DMS153 treated with DMSO at 0.1 percent for 48 hours (cell line): ENCODE results near the gene TEAD1.
A peak's percentile ranks its signal among the peaks of the same experiment; 100 is the strongest.

Experiments used
- DNase-seq: peaks from one replicate; lab custom pipeline; 2025; ENCODE audit not compliant: unreplicated experiment; lab: John Stamatoyannopoulos, UW

TEAD1 gene

DNA sequence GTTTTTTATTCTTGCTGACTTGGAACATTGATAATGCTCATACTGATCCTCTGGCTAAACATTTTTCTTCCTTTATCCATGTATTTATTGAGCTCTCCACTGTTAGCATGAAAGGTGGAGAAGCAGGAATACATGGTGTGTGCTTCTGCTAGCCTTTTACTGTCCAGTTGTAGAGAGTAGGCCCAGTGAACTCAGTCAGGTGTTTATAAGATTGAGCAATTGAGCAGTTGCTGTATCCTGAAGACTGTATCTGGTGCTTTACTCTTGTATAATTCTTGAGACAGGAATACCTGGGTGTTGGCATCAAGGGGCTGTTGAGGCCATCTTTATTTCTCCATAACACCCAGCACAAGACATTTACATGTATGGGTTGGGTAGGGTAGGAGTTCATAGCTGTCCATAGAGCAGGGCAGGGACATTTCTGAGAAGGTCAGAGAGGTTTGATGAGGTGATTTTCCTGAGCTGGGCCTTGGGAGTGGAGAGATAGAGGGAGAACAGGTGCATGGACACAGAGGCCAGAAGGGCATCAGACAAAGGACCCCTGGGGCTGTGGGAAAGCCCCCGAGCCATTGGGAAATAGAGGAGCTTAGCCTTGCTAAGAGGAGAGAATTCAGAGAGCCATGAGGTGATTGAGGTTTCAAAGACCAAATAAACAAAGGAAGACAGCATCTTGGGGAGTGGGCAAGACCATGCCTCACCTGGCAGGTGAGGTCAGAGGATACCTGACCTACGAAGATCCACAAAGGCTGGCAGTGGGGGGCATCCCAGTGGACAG lies 155.5 kb downstream of the TEAD1 start:
- DNase-seq = no peak

DNA sequence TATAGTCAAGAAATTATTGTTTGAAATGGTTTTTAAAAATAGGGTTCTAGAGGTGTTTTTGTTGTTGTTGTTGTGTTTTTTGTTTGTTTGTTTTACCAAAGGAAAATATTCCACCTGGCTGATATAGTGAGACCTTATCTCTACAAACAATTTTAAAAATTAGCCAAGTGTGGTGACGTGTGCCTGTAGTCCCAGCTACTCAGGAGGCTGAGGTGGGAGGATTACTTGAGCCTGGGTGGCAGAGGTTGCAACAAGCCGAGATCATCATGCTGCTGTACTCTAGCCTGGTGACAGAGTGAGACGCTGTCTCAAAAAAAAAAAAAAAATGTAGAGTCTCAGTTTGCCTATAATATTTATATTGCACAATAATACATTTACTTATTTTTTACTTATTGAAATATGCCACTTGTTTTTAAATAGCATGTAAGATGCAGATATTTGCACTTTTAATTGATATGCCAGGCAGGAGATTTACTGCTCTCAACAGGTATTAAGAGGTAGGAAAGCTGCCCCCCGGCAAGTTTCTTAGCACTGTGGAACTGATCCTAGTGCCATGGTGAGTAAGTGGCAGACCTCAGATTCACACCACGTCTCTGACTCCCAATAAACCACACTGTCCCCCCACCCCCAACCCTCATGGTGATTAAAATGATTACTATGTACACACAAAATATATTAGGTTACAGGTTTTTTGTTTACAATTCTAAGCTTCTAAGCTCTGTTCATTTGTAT lies 157.4 kb downstream of the TEAD1 start:
- DNase-seq = no peak

DNA sequence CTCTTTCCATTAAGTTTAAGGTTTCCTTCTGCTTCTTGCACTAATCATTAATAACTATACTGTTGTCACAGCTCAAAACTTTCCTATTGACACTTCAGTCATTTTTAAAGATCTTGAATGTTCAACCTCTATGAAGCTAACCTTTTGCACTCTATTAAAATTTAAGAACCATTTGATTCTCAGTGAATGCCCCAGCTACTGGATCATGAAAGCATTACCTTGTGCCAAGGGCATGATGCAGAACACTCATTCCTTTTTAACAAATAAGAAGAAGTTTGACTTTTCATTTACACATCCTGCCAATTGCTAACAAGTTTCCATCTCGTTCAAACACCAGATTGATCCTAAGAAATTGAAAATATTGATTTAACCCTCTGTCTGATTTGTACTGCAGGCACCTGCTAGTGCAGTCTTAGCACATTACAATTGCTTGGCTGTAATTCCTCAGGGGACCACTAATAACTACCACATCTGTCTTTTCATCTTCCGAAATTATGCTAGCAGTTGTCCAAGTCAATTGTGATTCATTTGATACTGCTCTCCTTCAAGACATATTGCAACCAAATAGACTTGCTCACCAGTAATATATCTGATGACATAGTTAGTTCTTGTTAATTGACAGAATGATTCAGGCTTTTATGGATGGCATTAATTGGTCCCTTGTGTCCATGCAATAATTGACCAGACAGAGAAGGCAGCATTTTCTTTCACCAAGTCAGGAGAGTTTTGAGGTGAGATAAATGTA lies 158.4 kb downstream of the TEAD1 start:
- DNase-seq = no peak

DNA sequence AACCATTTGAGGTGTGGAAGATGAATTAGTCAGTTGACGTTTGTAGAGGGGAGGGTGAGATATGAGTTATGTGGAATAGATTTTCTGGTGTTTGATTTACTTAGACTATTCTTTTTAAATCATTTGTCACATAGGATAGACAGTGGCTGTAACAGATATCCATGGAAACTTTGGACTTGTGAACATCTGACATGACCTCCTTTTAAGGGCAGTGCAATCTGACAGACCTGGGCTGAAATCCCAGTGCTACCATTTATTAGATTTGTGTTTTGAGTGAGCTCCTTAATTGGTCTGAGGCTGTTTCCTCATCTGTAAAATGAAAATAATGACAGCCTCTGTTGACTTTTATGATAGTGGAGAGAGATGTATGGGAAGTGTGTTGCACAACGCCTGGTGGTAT lies 159.9 kb downstream of the TEAD1 start:
- DNase-seq = no peak

DNA sequence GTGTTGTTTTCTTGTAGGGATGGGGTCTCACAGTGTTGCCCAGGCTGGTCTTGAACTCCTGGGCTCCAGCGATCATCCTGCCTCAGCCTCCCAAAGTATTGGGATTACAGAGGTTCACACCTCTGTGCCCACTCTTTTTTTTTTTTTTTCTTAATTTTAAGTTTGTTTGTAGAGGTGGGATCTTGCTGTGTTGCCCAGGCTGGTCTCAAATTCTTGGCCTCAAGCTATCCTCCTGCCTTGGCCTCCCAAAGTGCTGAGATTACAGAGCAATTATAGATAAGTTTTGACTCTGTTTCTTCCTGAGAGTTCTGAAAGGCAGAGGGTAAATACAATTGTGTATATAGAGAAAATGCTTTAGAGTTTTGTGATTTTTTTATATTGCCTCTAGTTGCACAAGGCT lies 160.4 kb downstream of the TEAD1 start:
- no peak for DNase-seq

DNA sequence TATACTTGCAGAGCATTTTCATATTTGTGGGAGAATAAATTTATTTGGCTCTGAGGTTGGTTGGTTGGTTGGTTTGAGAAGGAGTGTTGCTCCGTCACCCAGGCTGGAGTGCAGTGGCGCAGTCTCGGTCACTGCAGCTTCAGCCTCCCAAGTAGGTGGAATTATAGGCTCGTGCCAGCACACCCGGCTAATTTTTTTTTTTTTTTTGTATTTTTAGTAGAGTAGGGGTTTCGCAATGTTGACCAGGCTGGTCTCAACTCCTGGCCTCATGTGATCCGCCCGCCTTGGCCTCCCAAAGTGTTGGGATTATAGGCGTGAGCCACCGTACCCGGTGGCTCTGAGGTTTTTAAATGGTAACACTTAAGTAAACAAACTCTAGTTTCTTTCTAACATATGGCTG lies 161.1 kb downstream of the TEAD1 start:
- no peak for DNase-seq

DNA sequence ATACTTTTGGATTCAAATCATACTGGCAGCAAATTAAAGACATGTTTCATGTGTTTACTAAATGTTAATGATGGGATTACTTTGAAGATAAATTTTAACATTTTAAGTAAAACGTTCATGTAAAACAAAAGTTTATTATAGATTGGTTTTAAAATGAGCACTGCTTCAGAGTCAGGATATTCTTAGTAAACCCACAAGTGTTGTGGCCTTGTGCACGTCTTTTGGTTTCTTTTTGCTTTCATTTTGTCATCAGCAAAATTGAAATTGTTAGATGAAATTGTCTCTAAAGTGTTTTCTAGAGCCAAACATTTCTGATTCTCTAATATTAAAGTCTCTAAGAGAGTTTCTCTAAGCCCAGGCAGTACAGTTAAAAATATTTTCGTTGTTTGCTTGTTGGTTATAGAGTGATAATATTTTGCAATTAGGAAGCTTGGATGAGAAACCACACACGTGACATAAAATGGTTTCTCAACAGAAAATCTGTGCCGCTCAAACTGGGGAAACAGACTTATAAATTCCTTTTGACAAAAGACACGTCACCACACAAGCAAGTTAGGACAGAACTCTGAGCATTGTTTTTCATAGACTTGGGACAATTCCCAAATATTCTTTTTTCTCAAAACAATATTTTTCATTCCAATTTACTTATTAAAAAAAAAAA lies 164.4 kb downstream of the TEAD1 start:
- no peak for DNase-seq

DNA sequence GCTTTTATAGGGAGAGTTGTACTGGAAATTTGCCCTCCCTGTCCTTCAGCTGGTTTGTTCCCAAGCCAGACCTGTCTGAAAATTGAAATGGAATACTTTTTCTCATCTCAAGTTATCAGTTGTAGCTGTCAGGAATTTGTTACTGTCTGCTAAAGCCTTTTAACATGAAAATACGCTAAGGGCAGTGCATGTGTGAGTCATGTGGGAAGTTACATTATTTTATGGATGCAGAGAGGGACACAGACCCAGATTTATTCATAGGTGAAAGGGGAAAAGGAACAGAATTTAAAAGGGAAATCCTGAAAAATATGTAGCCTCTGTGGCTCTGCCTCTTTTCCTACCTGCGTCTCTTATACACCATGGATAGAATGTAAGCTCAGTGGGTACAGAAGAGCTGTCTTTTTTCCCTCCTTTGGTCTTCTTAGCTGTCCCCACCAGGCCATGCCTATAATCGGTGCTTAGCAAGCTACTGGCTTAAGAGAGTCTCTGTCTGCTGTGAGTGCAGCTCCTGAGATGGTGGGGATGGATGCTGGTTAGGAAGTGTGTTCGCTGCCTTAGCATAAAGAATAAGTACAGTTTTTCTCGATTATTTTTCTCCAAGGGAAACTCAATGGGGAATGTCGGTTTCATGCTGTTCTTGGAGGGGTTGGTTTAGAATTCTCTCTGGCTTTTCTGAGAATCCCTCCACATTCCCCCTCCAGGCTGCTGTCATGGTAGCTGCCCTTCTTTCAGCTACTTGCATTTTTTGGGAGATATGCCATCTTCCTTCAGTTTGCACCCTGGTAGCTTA lies 166.8 kb downstream of the TEAD1 start:
- DNase-seq = no peak

DNA sequence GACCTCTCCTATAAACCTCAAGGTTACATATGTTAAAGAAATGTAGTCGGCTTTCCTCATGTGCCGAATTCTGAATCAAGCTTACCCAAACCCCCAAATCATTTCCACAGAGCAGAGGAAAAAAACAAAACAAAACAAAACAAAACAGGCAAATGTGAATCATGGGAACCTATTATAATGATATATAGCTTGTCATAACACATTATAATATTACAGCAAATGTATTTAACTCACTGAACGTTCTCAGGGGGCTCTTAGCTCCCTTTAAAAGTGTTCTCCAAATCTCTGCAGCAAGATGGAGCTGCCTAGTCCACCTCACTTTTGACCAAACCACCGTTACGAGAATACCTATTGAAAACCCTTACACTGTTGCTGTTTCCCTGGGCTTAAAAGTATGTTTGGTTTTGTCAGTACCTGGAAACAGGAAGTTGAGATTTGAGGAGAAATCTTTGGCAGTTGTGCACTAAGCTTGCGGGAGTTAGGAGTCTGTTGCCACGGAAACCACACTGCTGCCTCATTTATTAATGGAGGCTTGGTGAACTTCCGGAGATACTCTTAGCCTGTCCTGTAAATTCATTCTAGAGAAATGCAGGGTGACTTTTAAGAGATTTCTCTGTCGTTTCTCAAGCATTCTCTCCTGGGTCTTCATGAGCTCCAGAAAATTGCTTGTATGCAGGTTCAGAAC lies 167.9 kb downstream of the TEAD1 start:
- peak; percentile 71 for DNase-seq

DNA sequence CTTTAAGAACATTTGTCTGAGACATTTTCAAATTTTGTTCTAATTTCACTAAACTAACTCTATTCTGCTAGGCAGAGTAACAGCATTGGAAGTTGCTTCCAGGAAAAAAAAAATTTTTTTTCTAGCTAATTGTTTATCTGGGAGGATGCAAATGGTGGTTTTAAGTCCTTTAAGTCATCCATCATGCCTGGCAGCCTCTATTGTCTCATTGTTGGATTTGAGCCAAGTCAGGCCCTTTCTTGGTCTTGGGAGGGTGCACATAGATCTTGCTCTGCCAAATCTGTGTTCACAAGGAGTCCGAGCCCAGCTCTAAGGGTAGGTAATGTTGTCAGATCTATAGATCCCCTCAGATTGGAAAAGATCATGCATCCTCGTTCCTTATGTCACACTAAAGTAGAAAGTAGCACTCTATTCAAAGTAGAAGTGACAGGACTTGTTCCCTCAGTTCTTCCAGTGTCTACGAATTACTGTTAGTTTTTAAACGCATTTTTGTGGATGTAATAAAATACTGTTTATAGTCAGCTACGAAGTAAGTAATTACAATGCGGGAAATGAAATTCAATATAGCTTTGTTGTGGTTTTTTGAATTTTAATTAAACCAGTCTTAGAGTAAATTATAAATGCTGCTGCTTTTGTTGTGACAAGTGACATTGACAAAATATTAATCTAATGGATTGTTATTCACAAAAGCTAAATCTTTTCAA lies 168.9 kb downstream of the TEAD1 start:
- DNase-seq = peak; percentile 83

DNA sequence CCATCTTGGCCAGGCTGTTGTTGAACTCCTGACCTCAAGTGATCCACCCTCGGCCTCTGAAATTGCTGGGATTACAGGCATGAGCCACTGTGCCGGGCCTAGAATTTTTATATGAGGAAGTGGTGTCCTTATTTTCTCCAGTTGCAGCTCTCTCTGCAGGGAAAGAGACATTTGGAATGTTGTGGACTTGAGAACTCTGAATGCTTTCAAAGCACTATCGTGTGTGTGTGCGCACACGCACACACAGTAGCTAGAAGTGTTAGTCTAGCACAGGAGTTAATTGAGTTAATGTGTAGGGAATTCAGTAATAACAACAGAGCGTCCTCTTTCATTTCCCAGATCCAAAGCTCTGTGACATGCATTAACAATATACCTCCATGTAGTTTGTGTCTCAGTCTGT lies 170.9 kb downstream of the TEAD1 start:
- DNase-seq = peak; percentile 73

DNA sequence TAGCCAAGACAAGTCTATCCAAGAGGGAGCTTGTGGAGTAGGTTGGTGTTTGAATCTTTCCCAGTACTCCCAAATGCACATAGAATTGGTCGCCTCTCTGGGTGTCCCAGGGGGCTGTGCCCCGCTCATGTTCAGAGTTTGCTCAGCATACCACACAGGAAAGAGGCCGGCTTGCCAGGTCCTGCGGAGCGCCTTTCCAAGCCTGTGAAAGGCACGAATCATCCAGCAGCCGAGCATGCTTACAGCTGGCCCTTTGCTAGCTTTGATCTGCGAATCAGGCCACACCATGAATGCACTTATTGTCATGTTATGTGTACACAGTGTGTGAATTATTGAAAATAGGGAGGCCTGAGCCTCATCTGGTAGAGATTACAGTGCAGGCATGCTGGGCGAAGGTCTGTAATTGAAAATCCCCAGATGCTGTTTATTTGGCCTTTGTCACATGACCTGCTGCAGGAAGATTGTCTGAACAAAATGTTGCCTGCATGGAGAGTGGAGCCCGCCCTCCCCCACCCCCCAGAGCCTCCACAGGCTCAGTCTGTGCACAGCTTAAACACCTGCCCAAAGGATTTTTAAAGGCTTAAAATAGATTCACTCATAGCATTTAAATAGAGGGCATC lies 171.6 kb downstream of the TEAD1 start:
- DNase-seq = peak; percentile 95

DNA sequence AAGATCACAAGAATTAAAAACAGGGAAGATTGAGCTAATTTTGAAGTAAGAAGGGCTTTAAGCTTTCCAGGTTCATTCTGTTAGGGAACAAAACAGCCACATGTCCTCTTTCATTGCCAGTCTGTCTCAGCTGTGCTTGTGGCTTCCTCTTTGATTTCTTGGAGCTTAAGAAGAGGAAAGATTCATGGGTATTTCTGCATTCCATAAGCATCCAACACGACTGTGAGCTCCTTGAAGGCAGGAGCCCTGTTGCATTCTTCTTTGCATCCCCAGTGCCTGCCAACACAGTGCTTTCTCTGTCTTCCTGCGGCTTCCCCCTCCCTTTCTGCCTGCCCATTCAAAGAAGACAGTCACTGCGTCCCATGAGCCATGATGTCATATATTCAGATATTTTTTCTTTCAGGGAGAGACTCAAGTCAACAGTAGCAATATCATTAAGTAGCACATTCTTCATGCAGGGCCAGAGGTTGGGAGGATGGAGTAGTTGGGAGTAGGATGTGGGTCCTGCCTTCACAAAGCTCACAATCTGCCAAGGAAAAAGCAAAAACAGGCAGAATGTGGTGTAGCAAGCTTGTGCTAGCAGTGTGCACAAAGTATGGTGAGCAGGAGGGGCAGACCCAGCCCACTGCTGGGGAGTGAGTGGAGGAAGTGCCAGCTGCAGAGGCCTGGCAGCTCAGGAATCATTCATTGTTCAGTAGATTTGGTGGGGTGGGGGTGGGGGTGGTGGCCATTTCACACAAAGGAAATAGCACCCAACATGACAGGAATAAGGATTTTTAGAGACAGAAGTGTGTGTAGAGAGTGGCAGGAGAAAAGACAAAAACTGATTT lies 172.8 kb downstream of the TEAD1 start:
- no peak for DNase-seq

DNA sequence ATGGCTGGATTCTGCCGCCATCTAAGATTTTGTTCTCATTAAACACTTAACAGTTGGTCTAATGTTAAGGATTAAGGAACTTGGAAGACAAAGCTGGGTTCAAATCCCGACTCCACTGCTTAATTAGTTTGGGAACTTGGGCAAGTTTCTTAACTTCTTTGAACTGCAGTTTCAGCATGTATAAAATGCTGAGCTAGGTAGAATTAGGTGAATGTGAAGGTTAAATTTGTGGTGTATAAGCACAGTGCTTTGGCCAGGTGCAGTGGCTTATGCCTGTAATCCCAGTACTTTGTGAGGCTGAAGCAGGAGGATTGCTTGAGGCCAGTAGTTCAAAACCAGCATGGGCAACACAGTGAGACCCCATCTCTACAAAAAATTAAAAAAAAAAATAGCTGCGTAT lies 174.2 kb downstream of the TEAD1 start:
- DNase-seq = no peak

DNA sequence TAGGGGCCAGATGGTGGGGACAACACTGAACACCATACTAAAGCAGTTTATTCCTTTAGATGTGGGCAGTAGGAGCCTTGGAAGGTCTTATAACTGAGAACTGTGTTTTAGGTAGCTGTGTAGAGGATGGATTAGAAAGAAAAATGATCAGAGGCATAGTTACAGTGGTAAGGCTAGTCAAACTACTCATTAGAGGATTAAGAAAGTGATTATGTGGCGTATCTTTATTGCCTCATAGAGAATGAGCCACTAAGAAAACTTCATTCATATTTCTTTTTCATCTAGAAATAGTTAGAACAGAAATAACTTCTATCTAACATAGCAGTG lies 179.1 kb downstream of the TEAD1 start:
- DNase-seq = no peak

DNA sequence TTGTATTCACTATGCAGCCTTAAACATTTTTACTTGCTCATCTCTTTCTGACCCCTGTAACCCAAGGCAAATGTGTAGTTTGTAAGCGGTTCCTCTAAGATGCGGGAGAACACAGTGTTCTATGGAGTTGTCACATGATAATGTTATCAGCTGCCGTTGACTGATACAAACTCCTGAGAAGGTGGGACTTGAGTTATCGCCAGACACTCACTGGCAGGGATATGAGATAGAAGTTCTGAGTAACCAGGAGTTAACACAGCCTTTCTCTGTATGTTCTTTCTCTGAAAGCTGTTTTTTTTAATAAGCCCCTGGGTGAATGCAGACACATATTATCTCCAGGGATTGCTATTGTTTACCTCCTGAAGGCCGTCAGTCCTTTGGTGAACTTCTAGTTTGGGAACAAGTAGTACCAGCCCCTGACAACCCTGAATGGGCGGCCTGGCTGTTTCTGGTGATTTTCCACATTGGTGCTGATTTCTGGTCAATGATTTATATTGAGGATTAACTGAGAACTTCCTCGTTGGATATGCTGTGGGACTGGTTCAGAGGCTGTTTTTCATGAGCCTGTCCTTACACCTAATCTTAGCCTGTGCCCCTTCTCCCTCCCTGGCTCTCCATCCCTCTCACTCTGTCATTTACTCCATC lies 179.6 kb downstream of the TEAD1 start:
- no peak for DNase-seq

DNA sequence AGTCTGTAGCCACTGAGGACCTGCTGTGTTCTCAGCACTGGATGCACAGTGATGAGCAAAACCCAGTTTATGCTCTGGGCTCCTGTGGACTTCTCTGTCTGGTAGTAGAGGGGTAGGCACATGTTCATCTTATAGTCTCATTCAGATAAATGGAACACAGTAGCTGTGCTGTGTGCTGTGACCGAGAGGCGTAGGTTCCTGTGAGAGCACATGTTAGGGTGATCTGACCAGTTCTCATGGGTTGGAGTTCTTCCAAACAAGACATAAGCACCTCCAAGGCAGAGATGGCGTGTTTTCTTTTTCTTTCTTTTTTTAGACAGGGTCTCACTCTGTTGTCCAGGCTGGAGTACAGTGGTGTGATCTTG lies 180.1 kb downstream of the TEAD1 start:
- no peak for DNase-seq

DNA sequence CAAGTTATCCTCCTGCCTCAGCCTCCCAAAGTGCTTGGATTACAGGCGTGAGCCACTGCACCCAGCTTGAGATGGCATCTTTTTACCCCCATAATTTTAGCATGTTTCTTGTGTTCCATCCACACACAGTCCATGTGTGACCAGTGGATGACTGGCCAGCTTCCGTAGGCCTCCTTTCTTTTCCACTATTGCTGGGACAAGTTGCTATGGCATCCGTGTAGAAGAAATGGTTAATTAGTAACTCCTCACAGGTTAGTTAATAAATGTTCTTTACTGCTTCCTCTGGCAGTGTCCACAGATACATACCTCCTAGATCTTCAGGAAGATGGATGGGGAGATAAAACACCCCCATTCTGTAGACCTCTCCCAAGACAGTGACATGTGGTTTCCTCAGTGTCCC lies 180.6 kb downstream of the TEAD1 start:
- DNase-seq = no peak
